K562 (cell line): ENCODE results near the gene IGF2BP1. TPM values are rescaled to one million over a fixed set of nuclear protein-coding genes. Genes with fewer than 3 reads are reported as not detected.

Experiments
- ATF4 ChIP-seq: fragments of 450-650 bp; formaldehyde crosslinking; IDR thresholded peaks from 2 replicates; pipeline ENCODE4 v1.4.0; 2022; ENCODE audit warnings: mild to moderate bottlenecking, moderate library complexity
- EGR1 ChIP-seq: fragments of 450-650 bp; conservative IDR thresholded peaks from 2 replicates; pipeline ENCODE4 v1.6.1; 2017; ENCODE audit warnings: mild to moderate bottlenecking
- EP400 ChIP-seq: fragments of 450-650 bp; IDR thresholded peaks from 2 replicates; pipeline ENCODE4 v1.6.1; 2017; ENCODE audit warnings: antibody characterized with exemption, mild to moderate bottlenecking, moderate library complexity
- FOXM1 ChIP-seq, 2 experiments: fragments of 450-650 bp in 1 of 2; sonication (generic) in 1 of 2; formaldehyde crosslinking in 1 of 2; IDR thresholded peaks; 2 replicates each; pipeline versions ENCODE4 v1.6.1 to v1.9.0; 2017 to 2022; ENCODE audit warnings: low read depth in 2 of 2, mild to moderate bottlenecking in 2 of 2, missing genetic modification reagents in 1 of 2, moderate library complexity in 1 of 2
- HEY1 ChIP-seq: fragments of 250-450 bp; sonication (Bioruptor Pico); IDR thresholded peaks from 2 replicates; pipeline ENCODE4 v1.5.0; 2020; ENCODE audit warnings: mild to moderate bottlenecking, moderate library complexity, borderline replicate concordance
- LEF1 ChIP-seq: fragments of 450-650 bp; IDR thresholded peaks from 2 replicates; pipeline ENCODE4 v1.6.1; 2016; ENCODE audit warnings: mild to moderate bottlenecking
- MYBL2 ChIP-seq, 2 experiments: fragments of 450-650 bp in 1 of 2; sonication (generic) in 1 of 2; formaldehyde crosslinking in 1 of 2; IDR thresholded peaks; 2 replicates each; pipeline versions ENCODE4 v1.6.1 to v1.8.1; 2017 to 2022; ENCODE audit warnings: borderline replicate concordance in 1 of 2, inconsistent platforms in 1 of 2, low read depth in 1 of 2, mild to moderate bottlenecking in 1 of 2, missing genetic modification reagents in 1 of 2, moderate library complexity in 1 of 2
- NFYB ChIP-seq: IDR thresholded peaks from 2 replicates; pipeline ENCODE4 v1.6.1; 2011; ENCODE audit warnings: mild to moderate bottlenecking, moderate library complexity; ENCODE audit not compliant: insufficient read length; ENCODE audit errors: extremely low read depth
- PURB ChIP-seq: sonication (generic); formaldehyde crosslinking; IDR thresholded peaks from 2 replicates; pipeline ENCODE4 v1.9.0; 2021; ENCODE audit warnings: low read depth, mild to moderate bottlenecking, missing genetic modification reagents
- PYGO2 ChIP-seq: fragments of 450-650 bp; IDR thresholded peaks from 2 replicates; pipeline ENCODE4 v1.6.1; 2016; ENCODE audit warnings: mild to moderate bottlenecking, missing genetic modification characterization, moderate library complexity, missing compliant biosample characterization
- SMAD2 ChIP-seq: fragments of 150-350 bp; IDR thresholded peaks from 2 replicates; pipeline ENCODE4 v1.6.1; 2014; ENCODE audit warnings: low read depth, mild to moderate bottlenecking, low read length
- SOX6 ChIP-seq: fragments of 450-650 bp; IDR thresholded peaks from 2 replicates; pipeline ENCODE4 v1.6.1; 2014; ENCODE audit warnings: mild to moderate bottlenecking
- SP1 ChIP-seq: sonication (generic); formaldehyde crosslinking; IDR thresholded peaks from 2 replicates; pipeline ENCODE4 v1.8.1; 2022; ENCODE audit warnings: mild to moderate bottlenecking, missing genetic modification reagents
- polyA plus RNA-seq, 8 experiments: library from polyadenylated mRNA; depleted of rRNA in 4 of 8; stranded (reverse) in 5 of 8; unstranded in 3 of 8; fragments of >200 nt; fragmentation: Nextera tagmentation in 2 of 8; fragmentation: Illumina TruSeq in 1 of 8; extraction: Ambion mirVana in 2 of 8; extraction: Trizol in 1 of 8; gene quantifications; 2 replicates each; pipeline versions ENCODE4 v1.2.1 to v1.2.3, GENCODE V29; 2011 to 2014; ENCODE audit warnings: inconsistent platforms in 1 of 8, missing spikeins in 1 of 8
- total RNA-seq, 7 experiments: library from RNA; depleted of rRNA in 6 of 7; stranded (reverse); fragments of >200 nt in 6 of 7; fragmentation: Illumina TruSeq in 2 of 7; extraction: Trizol in 2 of 7; gene quantifications; 2 replicates each; pipeline versions ENCODE4 v1.2.1 to v1.2.3, GENCODE V29; 2011 to 2021; ENCODE audit warnings: low replicate concordance in 1 of 7
- TF ChIP-seq, protein P1 (sequence below): IDR thresholded peaks from 2 replicates; pipeline ENCODE4 v1.6.1; 2014; ENCODE audit warnings: antibody characterized with exemption
- TF ChIP-seq, protein P2 (sequence below), 2 experiments: fragments of 250-450 bp in 1 of 2; fragments of 450-650 bp in 1 of 2; sonication (Bioruptor Pico) in 1 of 2; IDR thresholded peaks; 2 replicates each; pipeline versions ENCODE4 v1.6.1 to v1.8.0; 2016 to 2021; ENCODE audit warnings: mild to moderate bottlenecking in 2 of 2, moderate library complexity in 2 of 2, missing compliant biosample characterization in 1 of 2, missing genetic modification characterization in 1 of 2
- TF ChIP-seq, protein P3 (sequence below): fragments of 450-650 bp; IDR thresholded peaks from 2 replicates; pipeline ENCODE4 v1.6.1; 2018; ENCODE audit not compliant: partially characterized antibody
- TF ChIP-seq, protein P4 (sequence below): sonication (generic); formaldehyde crosslinking; IDR thresholded peaks from 2 replicates; pipeline ENCODE4 v1.8.1; 2023; ENCODE audit warnings: mild to moderate bottlenecking, missing genetic modification reagents

IGF2BP1 gene
- total and polyA plus RNA-seq, 9 of the 15 experiments (the other 6 are each of a cell fraction or from before 2014, with no cell fraction given): 13.0 to 318 (median 53.6) TPM

DNA sequence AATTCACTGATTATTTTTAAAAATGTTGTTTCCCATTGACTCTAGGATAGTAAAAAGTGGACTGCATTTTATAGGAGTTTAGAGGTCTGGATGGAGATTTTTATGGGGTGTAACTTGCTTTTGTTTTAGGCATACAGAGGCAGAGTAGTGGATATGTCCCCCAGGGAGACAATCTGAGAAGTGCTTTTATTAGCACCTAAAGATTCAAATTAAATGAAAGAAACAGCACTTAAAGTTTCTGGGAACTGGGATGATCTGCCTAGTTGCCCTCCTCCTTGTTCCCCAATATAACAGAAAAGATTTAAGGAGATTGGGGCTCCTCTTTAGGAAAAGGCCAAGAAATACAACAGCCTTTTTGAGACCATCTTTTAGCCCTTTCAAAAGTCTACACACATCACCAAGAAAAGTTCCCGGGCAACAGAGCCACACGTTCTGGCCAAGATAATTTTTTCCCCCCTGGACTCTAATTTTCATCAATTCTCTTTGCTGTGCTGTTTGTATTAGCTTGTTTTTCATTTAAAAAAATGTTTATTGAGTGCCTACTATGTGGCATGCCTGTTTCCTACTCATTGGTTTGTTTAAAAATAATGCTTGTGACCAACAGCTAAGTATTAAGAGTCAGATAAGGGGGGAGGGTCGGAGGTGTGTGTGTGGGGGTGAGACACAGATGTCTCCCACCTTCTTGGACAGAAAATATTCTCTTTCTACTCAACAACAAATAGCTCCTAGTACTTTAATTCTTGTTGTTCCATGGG, 2.5 kb upstream of the IGF2BP1 start (continued):
- TF ChIP-seq, protein P1, sequence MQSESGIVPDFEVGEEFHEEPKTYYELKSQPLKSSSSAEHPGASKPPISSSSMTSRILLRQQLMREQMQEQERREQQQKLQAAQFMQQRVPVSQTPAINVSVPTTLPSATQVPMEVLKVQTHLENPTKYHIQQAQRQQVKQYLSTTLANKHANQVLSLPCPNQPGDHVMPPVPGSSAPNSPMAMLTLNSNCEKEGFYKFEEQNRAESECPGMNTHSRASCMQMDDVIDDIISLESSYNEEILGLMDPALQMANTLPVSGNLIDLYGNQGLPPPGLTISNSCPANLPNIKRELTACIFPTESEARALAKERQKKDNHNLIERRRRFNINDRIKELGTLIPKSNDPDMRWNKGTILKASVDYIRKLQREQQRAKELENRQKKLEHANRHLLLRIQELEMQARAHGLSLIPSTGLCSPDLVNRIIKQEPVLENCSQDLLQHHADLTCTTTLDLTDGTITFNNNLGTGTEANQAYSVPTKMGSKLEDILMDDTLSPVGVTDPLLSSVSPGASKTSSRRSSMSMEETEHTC: no peak
- TF ChIP-seq, protein P2, sequence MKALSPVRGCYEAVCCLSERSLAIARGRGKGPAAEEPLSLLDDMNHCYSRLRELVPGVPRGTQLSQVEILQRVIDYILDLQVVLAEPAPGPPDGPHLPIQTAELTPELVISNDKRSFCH (CRISPR knock-in tag; IDR thresholded peaks at IDR 0.05): no peak
- TF ChIP-seq, protein P2 (tag; IDR thresholded peaks at IDR 0.05): no peak
- TF ChIP-seq SP1 (CRISPR knock-in tag) (no peak), NFYB (no peak), EP400 (peak; percentile 42), SMAD2 (no peak), MYBL2 (IDR thresholded peaks at IDR 0.05; ENCODE audit: low read depth) (peak; percentile 79), MYBL2 (CRISPR knock-in tag; IDR thresholded peaks at IDR 0.05; ENCODE audit: borderline replicate concordance) (no peak), PYGO2 (tag) (no peak), FOXM1 (IDR thresholded peaks at IDR 0.05; ENCODE audit: low read depth) (peak; percentile 90), FOXM1 (CRISPR knock-in tag; IDR thresholded peaks at IDR 0.05; ENCODE audit: low read depth) (no peak), ATF4 (CRISPR knock-in tag) (no peak), SOX6 (no peak), LEF1 (peak; percentile 18; the same call in 1 of the 2 replicates), EGR1 (peak; percentile 60; the same call in 1 of the 2 replicates), HEY1 (CRISPR knock-in tag) (no peak), PURB (CRISPR knock-in tag) (no peak)
- TF ChIP-seq, protein P3, sequence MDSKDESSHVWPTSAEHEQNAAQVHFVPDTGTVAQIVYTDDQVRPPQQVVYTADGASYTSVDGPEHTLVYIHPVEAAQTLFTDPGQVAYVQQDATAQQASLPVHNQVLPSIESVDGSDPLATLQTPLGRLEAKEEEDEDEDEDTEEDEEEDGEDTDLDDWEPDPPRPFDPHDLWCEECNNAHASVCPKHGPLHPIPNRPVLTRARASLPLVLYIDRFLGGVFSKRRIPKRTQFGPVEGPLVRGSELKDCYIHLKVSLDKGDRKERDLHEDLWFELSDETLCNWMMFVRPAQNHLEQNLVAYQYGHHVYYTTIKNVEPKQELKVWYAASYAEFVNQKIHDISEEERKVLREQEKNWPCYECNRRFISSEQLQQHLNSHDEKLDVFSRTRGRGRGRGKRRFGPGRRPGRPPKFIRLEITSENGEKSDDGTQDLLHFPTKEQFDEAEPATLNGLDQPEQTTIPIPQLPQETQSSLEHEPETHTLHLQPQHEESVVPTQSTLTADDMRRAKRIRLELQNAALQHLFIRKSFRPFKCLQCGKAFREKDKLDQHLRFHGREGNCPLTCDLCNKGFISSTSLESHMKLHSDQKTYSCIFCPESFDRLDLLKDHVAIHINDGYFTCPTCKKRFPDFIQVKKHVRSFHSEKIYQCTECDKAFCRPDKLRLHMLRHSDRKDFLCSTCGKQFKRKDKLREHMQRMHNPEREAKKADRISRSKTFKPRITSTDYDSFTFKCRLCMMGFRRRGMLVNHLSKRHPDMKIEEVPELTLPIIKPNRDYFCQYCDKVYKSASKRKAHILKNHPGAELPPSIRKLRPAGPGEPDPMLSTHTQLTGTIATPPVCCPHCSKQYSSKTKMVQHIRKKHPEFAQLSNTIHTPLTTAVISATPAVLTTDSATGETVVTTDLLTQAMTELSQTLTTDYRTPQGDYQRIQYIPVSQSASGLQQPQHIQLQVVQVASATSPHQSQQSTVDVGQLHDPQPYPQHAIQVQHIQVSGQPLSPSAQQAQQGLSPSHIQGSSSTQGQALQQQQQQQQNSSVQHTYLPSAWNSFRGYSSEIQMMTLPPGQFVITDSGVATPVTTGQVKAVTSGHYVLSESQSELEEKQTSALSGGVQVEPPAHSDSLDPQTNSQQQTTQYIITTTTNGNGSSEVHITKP: no peak
- TF ChIP-seq, protein P4, sequence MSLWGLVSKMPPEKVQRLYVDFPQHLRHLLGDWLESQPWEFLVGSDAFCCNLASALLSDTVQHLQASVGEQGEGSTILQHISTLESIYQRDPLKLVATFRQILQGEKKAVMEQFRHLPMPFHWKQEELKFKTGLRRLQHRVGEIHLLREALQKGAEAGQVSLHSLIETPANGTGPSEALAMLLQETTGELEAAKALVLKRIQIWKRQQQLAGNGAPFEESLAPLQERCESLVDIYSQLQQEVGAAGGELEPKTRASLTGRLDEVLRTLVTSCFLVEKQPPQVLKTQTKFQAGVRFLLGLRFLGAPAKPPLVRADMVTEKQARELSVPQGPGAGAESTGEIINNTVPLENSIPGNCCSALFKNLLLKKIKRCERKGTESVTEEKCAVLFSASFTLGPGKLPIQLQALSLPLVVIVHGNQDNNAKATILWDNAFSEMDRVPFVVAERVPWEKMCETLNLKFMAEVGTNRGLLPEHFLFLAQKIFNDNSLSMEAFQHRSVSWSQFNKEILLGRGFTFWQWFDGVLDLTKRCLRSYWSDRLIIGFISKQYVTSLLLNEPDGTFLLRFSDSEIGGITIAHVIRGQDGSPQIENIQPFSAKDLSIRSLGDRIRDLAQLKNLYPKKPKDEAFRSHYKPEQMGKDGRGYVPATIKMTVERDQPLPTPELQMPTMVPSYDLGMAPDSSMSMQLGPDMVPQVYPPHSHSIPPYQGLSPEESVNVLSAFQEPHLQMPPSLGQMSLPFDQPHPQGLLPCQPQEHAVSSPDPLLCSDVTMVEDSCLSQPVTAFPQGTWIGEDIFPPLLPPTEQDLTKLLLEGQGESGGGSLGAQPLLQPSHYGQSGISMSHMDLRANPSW: no peak
